Activated CD4-positive, alpha-beta T cell treated with anti-CD3 and anti-CD28 coated beads for 1 hour (primary cell): Measurements from ENCODE around the gene EMP1.
A peak's percentile ranks its signal among the peaks of the same experiment; 100 is the strongest.
"Not testable (repeated sequence)": the region's sequence is repeated elsewhere in the genome, so short reads cannot be mapped to it uniquely, and the experiment has no call there.

ENCODE experiments used
- DNase-seq: peaks from one replicate; pipeline ENCODE4 v3.0.0-alpha.2; 2020

The EMP1 gene

GRCh38 chr12:13227191-13227590, 30.7 kb downstream of the EMP1 start:
- DNase-seq, result no peak

DNA sequence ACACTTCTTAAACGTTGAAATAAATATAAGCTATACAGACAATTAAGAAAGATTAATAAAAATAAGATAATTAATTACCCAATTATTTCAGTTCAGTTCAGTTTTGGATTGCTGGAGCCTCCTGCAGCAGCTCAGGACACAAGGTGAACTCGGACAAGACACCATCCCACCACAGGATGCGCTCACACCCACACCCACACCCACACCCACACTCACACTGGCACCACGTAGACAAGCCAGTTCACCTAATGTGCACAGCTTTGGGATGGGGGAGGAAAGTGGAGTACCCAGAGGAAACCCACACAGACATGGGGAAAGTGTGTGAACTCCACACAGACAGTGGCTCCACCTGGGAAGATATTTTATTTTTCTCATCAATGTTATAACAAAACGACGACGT, 32.1 kb downstream of the EMP1 start:
- no peak for DNase-seq

- DNase-seq, result no peak
Observed at GRCh38 chr12:13229504-13229903, 33.0 kb downstream of the EMP1 start.

DNA sequence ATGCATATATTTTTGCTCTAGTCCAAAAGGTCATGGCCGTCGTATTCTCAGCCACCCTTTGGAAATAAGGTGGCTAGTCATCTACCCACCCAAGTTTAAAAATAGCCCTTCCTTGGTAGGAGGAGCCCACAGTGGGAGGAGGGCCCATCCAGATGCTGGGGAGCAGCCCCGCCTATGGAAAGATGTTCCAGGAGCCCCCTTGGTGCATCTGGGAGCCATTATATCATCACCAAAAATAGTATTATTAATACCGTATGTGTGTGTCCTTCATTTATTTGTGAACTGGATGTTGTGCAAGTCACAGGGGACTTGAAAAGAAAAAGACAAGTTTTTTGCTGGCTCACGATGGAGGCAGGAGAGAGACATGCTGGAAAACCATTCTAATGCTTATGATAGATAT, 34.0 kb downstream of the EMP1 start:
- DNase-seq, result no peak

- no peak for DNase-seq
Observed at GRCh38 chr12:13233830-13234641, 37.5 kb downstream of the EMP1 start.

DNA sequence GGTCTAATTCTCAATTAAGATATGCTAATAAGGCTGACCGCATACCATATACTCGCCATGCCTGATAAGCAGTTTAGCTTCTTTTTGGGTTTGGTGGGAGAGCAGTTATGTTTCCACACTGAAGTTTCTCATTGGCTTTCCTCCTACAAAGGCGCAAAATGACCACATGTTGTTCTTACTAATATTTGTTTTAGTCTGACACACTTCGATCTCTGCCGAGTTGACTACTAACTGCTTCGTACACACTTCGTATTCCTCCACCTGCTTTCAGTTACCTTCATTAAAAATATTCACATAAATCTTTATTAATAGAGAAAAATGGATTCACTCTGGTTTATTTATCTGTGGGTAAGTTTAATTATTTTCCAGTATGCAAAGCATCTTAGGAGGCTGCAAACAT, 41.7 kb downstream of the EMP1 start:
- DNase-seq, result no peak

- no peak for DNase-seq
Observed at GRCh38 chr12:13241833-13242488, 45.4 kb downstream of the EMP1 start.

- DNase-seq, result no peak
Observed at GRCh38 chr12:13242936-13243335, 46.4 kb downstream of the EMP1 start.

- no peak for DNase-seq
Observed at GRCh38 chr12:13243516-13244070, 47.1 kb downstream of the EMP1 start.

- DNase-seq, result no peak
Observed at GRCh38 chr12:13247596-13247995, 51.1 kb downstream of the EMP1 start.

DNA sequence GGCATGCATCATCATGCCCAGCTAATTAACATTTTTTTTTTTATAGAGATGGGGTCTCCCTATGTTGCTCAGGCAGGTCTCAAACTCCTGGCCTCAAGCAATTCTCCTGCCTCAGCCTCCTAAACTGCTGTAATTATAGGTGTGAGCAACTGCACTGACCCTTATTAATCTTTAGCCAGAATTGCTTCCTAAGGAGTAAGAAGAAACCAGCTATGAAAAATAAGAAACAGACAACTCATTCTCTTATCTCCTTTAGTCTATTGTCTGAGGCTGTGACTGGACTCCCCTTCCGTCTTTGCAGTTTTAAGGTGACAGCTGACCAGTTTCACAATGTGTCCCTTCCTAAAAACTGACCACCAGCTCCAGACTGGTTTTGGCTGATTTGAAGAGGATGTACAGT, 52.4 kb downstream of the EMP1 start:
- no peak for DNase-seq

DNA sequence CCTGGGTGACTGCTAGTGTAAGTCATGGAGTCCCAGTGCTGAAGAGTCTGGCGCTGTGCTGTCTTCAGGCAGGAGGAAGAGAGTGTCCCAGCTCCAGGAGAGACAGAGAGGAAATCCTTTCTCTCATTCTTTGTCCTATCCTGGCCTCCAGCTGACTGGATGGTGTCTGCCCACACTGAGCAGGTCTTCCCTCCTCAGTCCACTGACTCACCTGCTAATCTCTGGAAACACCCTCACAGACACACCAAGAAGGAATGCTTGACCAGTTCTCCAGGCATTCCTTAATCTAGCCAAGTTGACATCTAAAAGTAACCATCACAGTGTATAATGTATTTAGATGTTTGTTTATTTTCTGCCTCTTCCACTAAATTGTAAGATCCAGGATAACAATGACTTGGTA, 53.9 kb downstream of the EMP1 start:
- no peak for DNase-seq

- DNase-seq, result no peak
Observed at GRCh38 chr12:13251521-13251920, 55.0 kb downstream of the EMP1 start.

DNA sequence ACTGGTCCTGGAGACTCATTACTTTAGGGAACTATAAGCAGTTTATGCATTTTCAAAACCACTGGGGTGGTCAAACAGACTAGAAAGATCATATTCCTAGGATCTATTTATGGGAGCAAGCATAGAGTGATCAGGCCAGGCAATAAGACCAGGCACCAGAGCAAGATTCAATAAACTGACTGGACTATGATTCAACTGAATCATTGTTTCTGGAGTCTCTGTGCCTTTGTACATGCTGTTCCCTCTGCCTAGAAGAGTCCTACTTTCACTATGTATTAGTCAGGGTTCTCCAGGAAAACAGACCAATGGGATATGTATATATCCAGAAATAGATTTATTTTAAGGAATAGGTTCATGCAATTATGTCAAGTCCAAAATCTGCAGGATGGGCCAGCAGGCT, 55.5 kb downstream of the EMP1 start:
- no peak for DNase-seq

DNA sequence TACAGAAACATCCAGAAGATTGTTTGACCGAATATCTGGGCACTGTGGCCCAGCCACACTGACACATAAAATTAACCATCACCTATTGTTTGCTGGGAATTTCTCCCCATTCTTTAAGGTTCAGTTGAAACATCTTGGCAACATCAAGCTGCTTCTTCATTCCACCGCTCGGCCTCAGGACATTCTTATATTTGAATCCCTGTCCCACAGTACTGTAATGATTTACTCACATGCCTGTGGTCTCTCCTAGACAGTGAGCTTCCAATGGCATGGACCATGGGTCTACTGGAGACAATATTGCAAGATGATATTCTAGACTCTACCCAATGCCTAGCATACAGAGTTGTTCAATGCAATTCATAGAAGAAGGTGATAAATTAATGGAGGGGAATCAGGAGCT, 56.1 kb downstream of the EMP1 start:
- no peak for DNase-seq

- DNase-seq, result no peak
Observed at GRCh38 chr12:13253966-13254760, 57.6 kb downstream of the EMP1 start.

GRCh38 chr12:13255792-13256691, 59.5 kb downstream of the EMP1 start:
- DNase-seq, result peak; percentile 51

DNA sequence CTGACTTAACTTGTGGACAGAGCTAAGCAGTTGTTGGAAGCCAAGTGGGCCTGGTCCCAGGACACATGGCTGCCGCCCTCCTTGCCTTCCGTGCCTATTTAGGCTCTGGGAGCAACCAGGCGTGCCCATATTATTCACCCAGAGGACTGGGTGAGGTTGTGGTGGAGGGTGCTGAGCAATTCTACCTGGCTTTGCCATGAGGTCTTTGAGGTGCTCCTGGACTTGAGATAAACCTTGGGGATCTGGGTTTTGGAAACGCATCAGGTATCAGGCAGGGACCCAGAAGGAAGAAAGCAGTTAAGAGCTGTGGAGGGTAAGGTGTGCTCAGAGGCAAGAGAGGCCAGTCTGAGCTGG, 60.1 kb downstream of the EMP1 start:
- no peak for DNase-seq

- DNase-seq, result no peak
Observed at GRCh38 chr12:13257356-13257875, 60.9 kb downstream of the EMP1 start.

DNA sequence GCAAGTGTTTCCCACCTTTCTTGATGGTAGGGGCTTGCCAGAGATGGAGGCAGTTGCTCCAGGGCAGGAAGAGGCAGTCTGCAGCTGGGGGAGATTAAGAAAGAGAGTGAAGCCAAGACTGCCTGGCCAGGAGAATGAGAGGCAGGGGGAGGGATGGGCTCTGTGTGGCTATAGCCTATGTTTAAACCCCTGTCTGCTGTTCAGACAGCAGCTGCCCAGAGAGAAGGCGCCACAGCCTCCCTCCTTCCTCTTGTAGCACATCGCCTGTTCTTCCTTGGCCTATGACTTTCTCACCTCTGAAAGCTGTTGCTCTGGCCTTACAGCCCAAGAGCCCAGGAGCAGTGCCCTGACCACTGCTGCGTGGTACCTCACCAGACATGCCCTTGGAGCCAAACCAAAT, 61.7 kb downstream of the EMP1 start:
- no peak for DNase-seq

DNA sequence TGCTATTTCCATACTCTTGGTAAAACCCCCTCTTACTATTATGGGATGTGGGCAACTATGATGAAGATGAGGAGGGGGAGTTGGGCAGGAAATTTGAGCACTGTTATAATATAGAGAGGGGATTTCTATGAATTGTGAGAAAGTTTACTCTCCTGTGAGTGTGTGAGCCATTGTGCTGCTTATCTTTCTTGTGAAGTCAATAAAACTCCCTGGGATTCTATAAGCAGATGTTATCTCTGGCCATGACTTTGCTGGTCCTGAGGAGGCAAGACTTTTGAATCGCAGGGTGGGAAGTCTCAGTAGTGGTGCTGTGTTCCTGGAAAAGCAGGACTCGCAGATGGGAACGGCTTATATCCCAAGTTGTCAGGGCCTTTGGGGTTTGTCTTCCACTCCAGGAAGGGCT, 62.2 kb downstream of the EMP1 start:
- DNase-seq, result no peak

DNA sequence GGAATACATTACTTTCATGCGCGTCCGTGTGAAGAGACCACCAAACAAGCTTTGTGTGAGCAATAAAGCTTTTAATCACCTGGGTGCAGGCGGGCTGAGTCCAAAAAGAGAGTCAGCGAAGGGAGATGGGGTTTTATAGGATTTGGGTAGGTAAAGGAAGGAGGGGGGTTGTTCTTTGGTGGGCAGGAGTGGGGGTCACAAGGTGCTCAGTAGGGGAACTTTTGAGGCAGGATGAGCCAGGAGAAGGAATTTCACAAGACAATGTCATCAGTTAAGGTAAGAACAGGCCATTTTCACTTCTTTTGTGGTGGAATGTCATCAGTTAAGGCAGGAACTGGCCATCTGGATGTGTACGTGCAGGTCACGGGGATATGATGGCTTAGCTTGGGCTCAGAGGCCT, 63.1 kb downstream of the EMP1 start:
- not testable (repeated sequence) for DNase-seq
